Spleen (tissue), 11 donors: ENCODE measurements around the gene LAMC3. TPM values are rescaled to one million over a fixed set of nuclear protein-coding genes. Genes with fewer than 3 reads are reported as not detected.

ENCODE experiments used
- DNase-seq: peaks from one replicate; pipeline ENCODE4 v3.0.0-alpha.2; 2020
- H3K27ac ChIP-seq, 8 donors: fragments of 200-600 bp; sonication (generic) in 7 of 8; 1 replicate in 4 of 8; 2 replicates in 4 of 8; pipeline versions ENCODE4 v1.5.0 to v1.8.0; 2016 to 2021; ENCODE audit warnings: inconsistent platforms in 4 of 8, mild to moderate bottlenecking in 4 of 8, moderate library complexity in 1 of 8
- H3K27me3 ChIP-seq, 7 donors: fragments of 200-600 bp; sonication (generic) in 6 of 7; replicated peaks in 1 of 7; 1 replicate in 4 of 7; 2 replicates in 3 of 7; pipeline versions ENCODE4 v1.5.0 to v1.8.0; 2016 to 2021; ENCODE audit warnings: inconsistent platforms in 3 of 7, mild to moderate bottlenecking in 1 of 7
- H3K36me3 ChIP-seq, 6 donors: fragments of 200-600 bp; sonication (generic) in 5 of 6; 1 replicate in 4 of 6; 2 replicates in 2 of 6; pipeline versions ENCODE4 v1.5.0 to v1.8.0; 2016 to 2021; ENCODE audit warnings: inconsistent platforms in 2 of 6
- H3K4me1 ChIP-seq, 6 donors: fragments of 200-600 bp; sonication (generic) in 5 of 6; 1 replicate in 3 of 6; 2 replicates in 3 of 6; pipeline versions ENCODE4 v1.5.0 to v1.8.0; 2016 to 2021; ENCODE audit warnings: inconsistent platforms in 3 of 6
- H3K4me3 ChIP-seq, 8 donors: fragments of 200-600 bp; sonication (generic) in 7 of 8; 1 replicate in 4 of 8; 2 replicates in 4 of 8; pipeline versions ENCODE4 v1.5.0 to v1.8.0; 2016 to 2021; ENCODE audit warnings: inconsistent platforms in 4 of 8, mild to moderate bottlenecking in 4 of 8, moderate library complexity in 2 of 8
- H3K9me3 ChIP-seq, 8 donors: fragments of 200-600 bp; sonication (generic) in 7 of 8; 1 replicate in 4 of 8; 2 replicates in 4 of 8; pipeline versions ENCODE4 v1.5.0 to v1.8.0; 2016 to 2021; ENCODE audit warnings: inconsistent platforms in 4 of 8
- CTCF ChIP-seq, 11 experiments: fragments of 200-600 bp in 7 of 11; fragments of 450-650 bp in 4 of 11; sonication (generic) in 4 of 11; IDR thresholded peaks in 8 of 11; conservative IDR thresholded peaks in 3 of 11; 1 replicate in 7 of 11; 2 replicates in 4 of 11; pipeline versions ENCODE4 v1.4.0 to v1.8.0; 2016 to 2021; ENCODE audit warnings: antibody characterized with exemption in 11 of 11, inconsistent platforms in 4 of 11, mild to moderate bottlenecking in 1 of 11
- POLR2A ChIP-seq, 3 donors: fragments of 450-650 bp; IDR thresholded peaks; one replicate each; pipeline ENCODE4 v1.5.1; 2017; ENCODE audit warnings: antibody characterized with exemption in 3 of 3, mild to moderate bottlenecking in 1 of 3
- POLR2AphosphoS5 ChIP-seq, 3 donors: sonication (generic); formaldehyde crosslinking; IDR thresholded peaks; one replicate each; pipeline ENCODE4 v1.5.1; 2017; ENCODE audit warnings: antibody characterized with exemption in 3 of 3
- WGBS, 5 donors: extraction: QIAGEN DNeasy Blood & Tissue Kit in 3 of 5; methylation state at CpG; one replicate each; pipeline versions ENCODE4 v1.1.5 to v1.1.7; 2013 to 2018; 5-methylcytosine and 5-hydroxymethylcytosine counted together
- intact Hi-C: fragments of 100-400 bp; cut with DNase I; formaldehyde crosslinking; loops from one replicate; pipeline ENCODE4 v1.15.0; 2023; ENCODE audit warnings: low total_unique reads
- polyA plus RNA-seq, 3 donors: library from polyadenylated mRNA; stranded (reverse); fragments of 200-250 nt; gene quantifications; one replicate each; pipeline ENCODE4 v1.2.1, GENCODE V29; 2013
- total RNA-seq, 7 donors: library from RNA; depleted of rRNA in 3 of 7; stranded (reverse); fragments of >200 nt in 3 of 7; fragmentation: NEBNext Ultra II Directional in 4 of 7; extraction: Animal tissue kit (Norgen Biotek cat#: 25700) in 4 of 7; gene quantifications; one replicate each; pipeline versions ENCODE4 v1.1.0 to v1.2.1, GENCODE V29; 2016 to 2021
- donor health status: healthy with polysubstance abuse.
- donor health status: DM: no; HTN: no; CAD: no; lungs with moderate emphysema.
- donor health status: DM: no; HTN: no; CAD: no.
- donor health status: Bipolar disorder and iron deficiency.
- donor health status: healthy.
- donor health status: DM: no; HTN: no; CAD: no.
- donor health status: DM: yes; HTN: yes; CAD: no.

LAMC3 gene
- total and polyA plus RNA-seq, 10 donors: 9.1 to 79.5 (median 34.6) TPM

DNA sequence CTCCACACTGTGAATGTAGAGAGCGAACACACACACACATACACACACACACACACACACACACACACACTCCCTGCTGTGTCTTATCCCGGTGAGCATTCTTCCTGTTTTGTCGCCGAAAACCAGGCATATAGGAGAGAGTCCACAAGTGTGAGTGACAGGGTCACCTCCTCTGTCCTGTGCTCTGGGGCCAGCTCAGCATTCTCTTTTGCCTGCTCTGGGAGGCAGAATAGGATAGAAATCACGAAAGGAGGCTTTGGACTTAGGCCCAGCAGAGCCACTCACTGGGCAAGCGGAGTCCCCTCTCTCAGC lies 3.0 kb downstream of the LAMC3 start:
- 43 to 61% (median 45%) methylated on average over 4 to 6 of the region's 6 CpGs for WGBS, 5 donors
- TF ChIP-seq CTCF (IDR thresholded peaks at IDR 0.05 in 8 of 11, conservative IDR thresholded peaks at IDR 0.05 in 3 of 11) (no peak), POLR2AphosphoS5 (IDR thresholded peaks at IDR 0.05) (no peak), POLR2A (IDR thresholded peaks at IDR 0.05) (no peak)
- Histone ChIP-seq H3K4me1 (peaks cover 0 to 32% (median 15%) of the 10 kb centered on the region in 6 donors), H3K27me3 (peaks cover 0 to 73% (median 36%) of the 10 kb centered on the region in 7 donors), H3K9me3 (no peaks in the 10 kb centered on the region), H3K27ac (peak overlapping the region in 5 of 8 donors; percentile 41 to 69 (median 64)), H3K36me3 (no peaks in the 10 kb centered on the region), H3K4me3 (no peak overlapping the region)
- DNase-seq: no peak
- intact Hi-C loops: no loop called here

DNA sequence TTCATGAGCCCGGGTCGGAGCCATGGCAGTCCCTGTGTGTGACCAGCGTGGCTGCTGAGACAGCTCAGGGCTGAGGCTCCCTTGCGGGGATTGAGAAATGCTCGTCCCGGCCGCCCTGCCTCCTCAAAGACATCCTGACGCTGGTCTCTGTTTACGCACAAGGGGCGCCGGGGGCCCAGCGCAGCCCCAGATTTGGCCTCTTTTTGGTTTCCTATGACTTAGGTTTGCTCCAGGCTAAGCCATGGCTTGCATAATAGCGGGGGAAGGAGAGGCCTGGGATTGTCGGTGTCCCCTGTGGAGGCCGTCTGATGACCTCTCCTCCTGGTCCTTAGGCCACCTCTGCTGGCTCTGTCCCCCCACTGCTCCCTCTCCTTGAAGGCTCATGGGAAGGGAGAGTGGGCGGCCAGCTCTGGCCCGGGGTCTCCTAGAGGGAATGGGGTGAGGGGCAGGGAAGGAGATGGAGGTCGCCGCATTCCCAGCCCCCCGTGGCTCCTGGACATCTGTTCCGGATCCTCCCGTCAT lies 3.5 kb downstream of the LAMC3 start:
- TF ChIP-seq POLR2A (IDR thresholded peaks at IDR 0.05): no peak
- peak in 1 of 3 donors; percentile 26 for TF ChIP-seq POLR2AphosphoS5 (IDR thresholded peaks at IDR 0.05)
- no peak for TF ChIP-seq CTCF (IDR thresholded peaks at IDR 0.05 in 8 of 11, conservative IDR thresholded peaks at IDR 0.05 in 3 of 11)
- 58 to 78% (median 67%) methylated on average over 7 to 22 of the region's 22 CpGs for WGBS, 5 donors
- no peaks in the 10 kb centered on the region for H3K36me3 ChIP-seq
- DNase-seq: no peak
- peak overlapping the region in 5 of 8 donors; percentile 41 to 69 (median 64) for H3K27ac ChIP-seq
- peaks cover 0 to 32% (median 15%) of the 10 kb centered on the region in 6 donors for H3K4me1 ChIP-seq
- no peaks in the 10 kb centered on the region for H3K9me3 ChIP-seq
- no peak overlapping the region for H3K4me3 ChIP-seq
- intact Hi-C loops: no loop called here
- peaks cover 0 to 68% (median 36%) of the 10 kb centered on the region in 7 donors for H3K27me3 ChIP-seq

DNA sequence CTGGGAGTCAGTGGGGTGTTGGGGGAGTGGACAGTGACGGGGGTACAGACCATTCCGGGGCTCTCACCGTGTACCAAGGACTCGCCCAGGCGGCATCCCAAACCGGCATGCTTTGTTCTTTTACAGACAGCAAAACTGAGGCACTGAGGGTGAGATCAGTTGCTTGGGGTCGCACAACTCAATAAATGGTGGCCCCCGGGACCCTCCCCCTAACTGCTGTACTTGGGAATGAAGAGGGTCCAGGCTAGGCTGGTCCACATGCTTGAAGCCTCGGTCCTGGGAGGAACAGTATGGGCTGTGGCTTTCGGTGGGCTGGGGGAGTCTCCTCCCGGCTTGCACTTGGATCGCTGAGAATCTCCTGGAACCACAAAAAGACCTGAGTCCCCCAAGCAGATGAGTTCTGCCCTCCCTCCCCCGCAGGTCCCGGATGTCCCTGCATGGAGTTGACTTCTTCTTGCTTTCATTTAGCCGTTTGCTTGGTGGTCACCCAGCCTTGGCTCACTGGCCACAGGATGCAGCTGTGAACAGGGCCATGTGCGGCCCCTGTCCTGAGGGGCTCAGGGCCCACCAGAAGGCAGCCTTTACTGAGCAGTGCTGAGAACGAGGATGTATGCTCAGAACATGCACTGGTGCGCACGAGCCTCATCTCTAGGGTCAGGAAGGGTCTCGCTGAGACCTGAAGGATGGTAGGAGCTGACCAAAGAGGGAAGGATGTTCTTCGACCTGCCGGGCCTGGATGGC lies 4.2 kb downstream of the LAMC3 start:
- H3K4me1 ChIP-seq: peaks cover 0 to 32% (median 15%) of the 10 kb centered on the region in 6 donors
- no peaks in the 10 kb centered on the region for H3K9me3 ChIP-seq
- H3K27ac ChIP-seq: peak overlapping the region in 5 of 8 donors; percentile 41 to 69 (median 64)
- intact Hi-C loops: no loop called here
- TF ChIP-seq POLR2A (IDR thresholded peaks at IDR 0.05): no peak
- TF ChIP-seq POLR2AphosphoS5 (IDR thresholded peaks at IDR 0.05): no peak
- TF ChIP-seq CTCF (IDR thresholded peaks at IDR 0.05 in 8 of 11, conservative IDR thresholded peaks at IDR 0.05 in 3 of 11): no peak
- H3K36me3 ChIP-seq: no peaks in the 10 kb centered on the region
- DNase-seq: no peak
- H3K4me3 ChIP-seq: no peak overlapping the region
- peaks cover 0 to 61% (median 29%) of the 10 kb centered on the region in 7 donors for H3K27me3 ChIP-seq
- 80 to 88% (median 83%) methylated on average over 20 to 22 of the region's 22 CpGs for WGBS, 5 donors
